ENCODE results near the gene CFAP206. TPM values are rescaled to one million over a fixed set of nuclear protein-coding genes. Genes with fewer than 3 reads are reported as not detected.

CFAP206 gene
- total RNA-seq, 1 experiment from 2014 or later, result not detected

GRCh38 chr6:87396595-87397392, 11.0 kb upstream of the CFAP206 start:
- Mint-ChIP-seq H3K27me3 (ENCODE audit: low read depth) (peaks cover 3% of the 10 kb centered on the region; the same call in 1 of the 2 replicates), H3K36me3 (ENCODE audit: insufficient read depth in 1 of 3, low read depth in 3 of 3) (no peaks in the 10 kb centered on the region), H3K27ac (no peak overlapping the region), H3K9me3 (no peaks in the 10 kb centered on the region), H3K4me3 (no peak overlapping the region), H3K4me1 (no peaks in the 10 kb centered on the region)
- no peak overlapping the region for H3K18ac ChIP-seq (ENCODE audit: insufficient read length, low read depth, low read length)
- H3T11ph ChIP-seq (ENCODE audit: low read length), result no peak overlapping the region
- no peak overlapping the region for H2BK5ac ChIP-seq (ENCODE audit: insufficient read length, low read length)
- no peak overlapping the region for H2BK120ac ChIP-seq (ENCODE audit: low read depth, low read length, poor library complexity, severe bottlenecking)
- no peak overlapping the region for H4K5ac ChIP-seq (ENCODE audit: insufficient read length, low read depth, low read length)
- H3K23ac ChIP-seq (ENCODE audit: insufficient read length, low read depth, low read length), result no peak overlapping the region
- H2BK20ac ChIP-seq (ENCODE audit: low read depth, low read length, poor library complexity, severe bottlenecking), result no peak overlapping the region
- H3K23me2 ChIP-seq (ENCODE audit: insufficient read length, low read depth, low read length, poor library complexity, severe bottlenecking), result no peaks in the 10 kb centered on the region
- TF ChIP-seq CTCF (conservative IDR thresholded peaks at IDR 0.05), result no peak
- no peak overlapping the region for H4K8ac ChIP-seq (replicated peaks; ENCODE audit: insufficient read length, low read depth, low read length)
- H3K4me1 ChIP-seq (ENCODE audit: insufficient read depth, low read length), result no peaks in the 10 kb centered on the region
- H3K27ac ChIP-seq (ENCODE audit: insufficient read length, low read depth, low read length), result no peak overlapping the region
- DNase-seq, result no peak
- no peak overlapping the region for H2AK5ac ChIP-seq (ENCODE audit: insufficient read length, low read length)
- H2BK12ac ChIP-seq (ENCODE audit: insufficient read length, low read depth, low read length), result no peak overlapping the region
- no peak overlapping the region for H3K4me2 ChIP-seq (ENCODE audit: insufficient read depth, insufficient read length, low read length)
- H3K79me2 ChIP-seq (ENCODE audit: insufficient read depth, low read length), result no peaks in the 10 kb centered on the region
- H3K27me3 ChIP-seq (ENCODE audit: insufficient read depth, low read length), result no peaks in the 10 kb centered on the region
- H3K56ac ChIP-seq (ENCODE audit: insufficient read length, low read depth, low read length), result no peak overlapping the region
- no peaks in the 10 kb centered on the region for H3K79me1 ChIP-seq (ENCODE audit: insufficient read depth, low read depth, low read length, poor library complexity, severe bottlenecking)
- no peak overlapping the region for H3K4ac ChIP-seq (ENCODE audit: low read depth, low read length)
- no peaks in the 10 kb centered on the region for H4K20me1 ChIP-seq (ENCODE audit: control insufficient read depth, insufficient read depth, insufficient read length)
- WGBS (ENCODE audit: extremely low coverage, insufficient read length, low lambda C conversion rate), result no CpG with 5 or more reads among the region's 10 CpGs
- no peak overlapping the region for H3K14ac ChIP-seq (ENCODE audit: insufficient read depth, low read length)
- H3K9ac ChIP-seq (ENCODE audit: extremely low read depth, insufficient read length, low read length), result no peak overlapping the region
- no peak overlapping the region for H4K91ac ChIP-seq (ENCODE audit: insufficient read length, low read depth, low read length)
- H2AFZ ChIP-seq (ENCODE audit: low read length), result no peak overlapping the region
- no peak overlapping the region for H2BK15ac ChIP-seq (ENCODE audit: low read depth, low read length)
- no peaks in the 10 kb centered on the region for H3K9me3 ChIP-seq (ENCODE audit: control insufficient read depth, low read depth, low read length)

All from H9 (cell line).